ENCODE results near the gene PDHA1.

The PDHA1 gene

DNA sequence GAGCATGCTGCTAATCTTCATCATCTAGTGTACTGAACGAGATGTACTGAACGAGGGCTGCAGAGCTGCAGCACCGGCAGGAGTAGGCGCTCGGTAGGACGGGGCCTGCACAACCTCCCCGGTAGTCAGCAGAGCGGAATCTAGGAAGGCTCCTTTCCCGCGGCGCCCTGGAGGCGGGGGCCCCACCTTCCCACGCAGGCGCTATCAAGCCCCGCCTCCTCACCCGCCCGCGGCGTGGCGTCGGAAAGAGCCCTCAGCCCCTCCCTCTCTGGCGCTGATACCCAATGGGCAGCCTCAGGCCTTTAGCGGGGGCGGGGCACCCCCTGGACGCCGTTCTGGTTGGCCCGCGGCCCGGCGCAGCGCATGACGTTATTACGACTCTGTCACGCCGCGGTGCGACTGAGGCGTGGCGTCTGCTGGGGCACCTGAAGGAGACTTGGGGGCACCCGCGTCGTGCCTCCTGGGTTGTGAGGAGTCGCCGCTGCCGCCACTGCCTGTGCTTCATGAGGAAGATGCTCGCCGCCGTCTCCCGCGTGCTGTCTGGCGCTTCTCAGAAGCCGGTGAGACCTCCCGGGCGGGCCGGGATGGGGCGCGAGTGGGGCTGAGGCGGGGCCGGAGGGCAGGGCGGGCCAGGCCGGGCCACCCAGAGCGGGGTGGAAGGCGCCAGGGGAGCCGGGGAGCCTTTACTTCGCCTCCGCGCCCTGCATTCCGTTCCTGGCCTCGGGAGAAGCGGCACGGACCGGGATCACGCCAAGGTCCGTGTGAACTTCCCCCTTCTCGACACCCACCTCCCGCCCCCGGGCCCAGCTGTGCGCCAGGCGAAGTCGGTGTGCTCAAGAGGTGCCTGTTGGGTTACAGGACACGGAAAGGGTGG is at the start of gene PDHA1:
Gene PDHA1, plus strand, starts transcription at position 393 of the 874 bp plus-strand sequence. Its CDS starts 111 bp downstream, at position 504.
- peak within 1 kb of the TSS; percentile 90 for H3K4me3 ChIP-seq (ENCODE audit: low read length)
- no peak for TF ChIP-seq ZNF274 (IDR thresholded peaks at IDR 0.05; ENCODE audit: low read depth, low read length)

DNA sequence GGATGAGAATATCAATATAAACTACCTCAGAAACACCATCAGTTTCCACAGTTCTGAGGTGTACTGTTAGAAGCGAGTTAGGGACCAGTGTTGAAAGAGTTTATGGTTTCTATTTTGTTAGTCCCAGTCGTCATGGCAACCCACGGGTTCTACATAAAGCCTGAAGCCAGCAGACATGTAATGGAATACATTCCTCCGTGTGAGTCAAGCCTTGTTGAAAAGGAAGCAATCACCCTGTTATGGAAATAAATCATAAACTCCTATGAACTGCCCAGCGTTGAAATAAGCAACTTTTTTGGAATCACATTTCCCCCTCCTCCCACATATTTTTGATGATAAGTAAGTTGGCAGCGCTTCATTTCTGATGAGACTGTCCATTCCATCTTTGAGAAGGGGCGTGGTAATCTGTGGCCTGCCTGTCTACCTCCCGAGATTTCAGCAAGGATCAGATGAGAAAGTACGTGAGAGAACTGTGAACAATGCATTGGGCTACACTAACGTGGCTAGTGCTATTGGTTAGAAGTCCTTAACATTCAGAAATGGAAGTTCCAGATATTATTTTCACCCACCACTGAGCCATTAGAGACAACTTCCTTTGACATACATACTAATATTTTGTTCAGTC is 40.4 kb upstream of the PDHA1 start:
- no peak for TF ChIP-seq ZNF274 (IDR thresholded peaks at IDR 0.05; ENCODE audit: low read depth, low read length)
- no peak overlapping the region for H3K4me3 ChIP-seq (ENCODE audit: low read length)

DNA sequence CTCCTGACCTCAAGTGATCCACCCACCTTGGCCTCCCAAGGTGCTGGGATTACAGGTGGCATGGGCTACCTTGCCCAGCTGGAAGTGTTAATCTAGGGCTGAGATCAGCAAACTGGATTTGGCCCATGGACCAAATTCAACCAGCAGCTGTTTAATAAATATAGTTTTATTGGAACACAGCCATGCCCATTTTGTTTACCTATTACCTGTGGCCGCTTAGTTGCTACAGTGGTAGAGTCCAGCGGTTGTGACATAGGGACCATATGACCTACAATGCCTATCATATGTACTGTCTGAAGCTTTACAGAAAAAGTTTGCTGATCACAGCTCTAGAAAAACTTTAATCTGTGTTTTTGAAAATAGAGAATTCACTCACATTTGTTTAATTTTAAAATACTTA is 17.2 kb upstream of the PDHA1 start:
- H3K4me3 ChIP-seq (ENCODE audit: low read length), result no peak overlapping the region
- no peak for TF ChIP-seq ZNF274 (IDR thresholded peaks at IDR 0.05; ENCODE audit: low read depth, low read length)

DNA sequence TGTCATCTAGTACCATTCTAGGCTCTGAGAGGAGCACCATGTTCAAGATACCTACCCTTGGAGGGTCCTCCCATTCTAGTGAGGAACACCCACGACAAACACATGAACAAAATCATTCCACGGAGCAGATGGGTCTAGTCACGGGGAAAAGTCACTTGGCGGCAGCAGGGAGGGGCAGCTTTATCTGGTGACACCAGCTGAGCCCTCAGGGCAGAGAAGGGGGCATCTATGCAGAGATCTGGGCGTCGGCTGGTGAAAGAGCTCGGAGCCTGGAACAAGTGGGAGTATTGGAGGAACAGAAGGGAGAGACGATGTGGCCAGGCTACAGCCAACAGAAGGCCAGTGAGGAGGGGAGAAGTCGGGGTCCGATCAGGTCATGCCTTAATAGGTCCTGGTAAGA is 11.9 kb upstream of the PDHA1 start:
- H3K4me3 ChIP-seq (ENCODE audit: low read length), result no peak overlapping the region

DNA sequence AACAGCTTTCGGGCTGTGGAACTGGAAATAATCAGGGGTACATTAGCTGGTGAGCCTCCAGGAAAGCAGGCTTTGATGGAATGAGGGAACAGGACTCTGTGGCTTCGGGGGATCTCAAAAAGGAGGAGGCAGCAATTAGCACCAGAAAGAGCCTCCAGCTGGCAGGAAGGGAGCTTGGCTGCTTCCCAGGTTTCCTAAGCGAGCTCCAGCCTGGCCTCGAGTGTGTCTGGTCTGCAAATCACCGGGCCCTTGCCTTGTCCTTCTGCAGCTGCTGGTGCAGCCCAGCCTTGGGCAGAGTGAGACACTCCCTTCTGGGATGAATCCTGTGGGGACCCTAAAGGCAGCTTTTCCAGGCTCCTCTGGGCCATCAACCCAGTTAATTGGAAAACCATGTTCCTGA is 10.7 kb upstream of the PDHA1 start:
- TF ChIP-seq ZNF274 (IDR thresholded peaks at IDR 0.05; ENCODE audit: low read depth, low read length), result no peak
- H3K4me3 ChIP-seq (ENCODE audit: low read length), result no peak overlapping the region

More for the DNA sequence above, 11.9 kb upstream of the PDHA1 start:
- no peak for TF ChIP-seq ZNF274 (IDR thresholded peaks at IDR 0.05; ENCODE audit: low read depth, low read length)

DNA sequence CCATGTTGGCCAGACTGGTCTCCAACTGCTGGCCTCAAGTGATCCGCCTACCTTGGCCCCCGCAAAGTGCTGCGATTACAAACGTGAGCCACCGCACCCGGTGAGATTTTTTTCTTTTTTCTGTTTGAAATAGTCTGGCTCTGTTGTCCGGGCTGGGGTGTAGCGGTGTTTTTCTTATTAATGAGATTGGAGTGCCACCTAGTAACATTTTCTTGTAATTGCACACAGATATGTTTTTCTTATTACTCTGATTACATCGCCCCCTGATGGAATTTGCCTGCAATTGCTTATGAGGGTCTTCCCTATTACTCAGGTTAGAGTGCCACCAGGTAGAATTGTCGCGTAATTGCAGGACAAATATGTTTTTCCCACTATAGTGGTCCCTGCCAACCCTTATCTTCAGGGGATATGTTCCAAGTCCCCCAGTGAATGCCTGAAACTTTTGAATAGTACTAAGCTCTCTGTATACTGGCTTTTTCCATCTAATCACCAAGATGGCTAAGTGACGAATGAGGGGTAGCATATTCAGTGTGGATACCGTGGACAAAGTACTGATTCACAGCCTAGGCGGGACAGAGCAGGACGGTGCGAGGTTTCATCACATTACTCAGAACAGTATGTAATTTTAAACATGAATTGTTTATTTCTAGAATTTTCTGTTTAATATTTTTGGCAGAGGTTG is 8.6 kb upstream of the PDHA1 start:
- H3K4me3 ChIP-seq (ENCODE audit: low read length), result no peak overlapping the region
- TF ChIP-seq ZNF274 (IDR thresholded peaks at IDR 0.05; ENCODE audit: low read depth, low read length), result no peak

DNA sequence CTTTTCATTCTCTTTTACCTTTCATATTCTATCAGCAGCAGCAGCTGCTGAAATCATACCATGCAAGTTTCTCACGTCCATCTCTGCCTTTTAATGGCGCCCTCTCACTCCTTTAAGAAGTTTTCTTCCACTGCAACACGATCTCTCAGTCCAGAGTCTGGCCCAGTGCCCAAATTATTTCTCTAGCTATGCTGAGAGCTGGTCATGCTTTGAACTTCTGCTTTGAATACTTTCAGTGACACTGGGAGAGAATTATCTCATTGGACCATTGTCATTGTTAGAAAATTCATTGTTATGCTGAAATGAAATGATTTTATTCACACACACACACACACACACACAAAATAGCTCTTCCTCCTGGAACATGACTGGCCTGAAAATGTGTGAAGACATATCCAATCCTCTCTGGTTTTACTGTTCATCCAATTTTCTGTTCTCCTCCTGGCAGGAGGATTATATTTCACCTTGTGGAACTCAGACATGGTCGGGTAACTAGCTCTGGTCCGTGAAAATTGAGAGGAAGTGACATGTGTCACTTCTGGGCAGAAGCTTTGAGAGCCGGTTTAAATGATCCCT is 1.3 kb upstream of the PDHA1 start:
- TF ChIP-seq ZNF274 (IDR thresholded peaks at IDR 0.05; ENCODE audit: low read depth, low read length), result no peak
- H3K4me3 ChIP-seq (ENCODE audit: low read length), result no peak overlapping the region

DNA sequence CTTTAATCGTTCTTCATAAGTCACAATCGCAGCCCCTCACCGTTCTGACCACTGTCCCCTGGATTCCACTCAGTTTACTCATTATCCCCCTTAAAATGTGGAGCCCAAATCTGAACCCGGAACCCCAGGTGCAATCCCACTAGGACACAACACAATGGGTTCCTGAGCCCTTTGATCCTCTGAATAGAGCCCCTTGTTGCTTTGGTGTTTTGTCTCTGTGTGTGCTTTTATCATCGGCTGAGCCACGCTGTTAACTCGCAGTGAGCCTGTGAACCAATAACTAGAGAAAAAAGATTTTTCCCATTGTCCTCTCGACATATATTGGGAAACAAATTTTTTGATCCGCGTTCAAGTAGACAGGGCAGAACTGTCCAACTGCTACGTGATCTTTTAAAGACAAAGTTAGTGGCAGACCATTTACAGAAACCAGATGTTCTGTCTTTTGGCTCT is 617 bp upstream of the PDHA1 start:
- TF ChIP-seq ZNF274 (IDR thresholded peaks at IDR 0.05; ENCODE audit: low read depth, low read length), result no peak
- H3K4me3 ChIP-seq (ENCODE audit: low read length), result peak overlapping the region; percentile 56; the same call in 1 of the 2 replicates

DNA sequence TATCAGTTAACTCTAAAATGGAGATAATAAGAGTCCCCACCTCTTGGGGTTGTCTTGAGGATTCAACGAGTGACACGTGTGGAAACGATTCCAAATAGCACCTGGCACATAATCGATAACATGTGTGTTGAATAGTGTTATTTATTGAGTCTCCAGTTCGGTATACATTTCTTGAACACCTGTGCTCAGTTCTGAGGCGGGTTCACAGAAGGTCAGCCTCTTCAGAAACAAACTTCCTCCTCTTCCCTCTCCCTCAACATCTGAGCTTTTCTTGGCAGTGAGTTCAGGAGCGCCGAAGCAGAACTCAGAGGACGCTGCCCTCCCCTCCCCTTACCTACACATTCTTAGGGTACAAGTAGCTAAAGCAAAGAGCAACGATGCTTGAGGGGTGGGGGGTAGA is 934 bp downstream of the PDHA1 start:
- TF ChIP-seq ZNF274 (IDR thresholded peaks at IDR 0.05; ENCODE audit: low read depth, low read length), result no peak
- H3K4me3 ChIP-seq (ENCODE audit: low read length), result peak overlapping the region; percentile 90

DNA sequence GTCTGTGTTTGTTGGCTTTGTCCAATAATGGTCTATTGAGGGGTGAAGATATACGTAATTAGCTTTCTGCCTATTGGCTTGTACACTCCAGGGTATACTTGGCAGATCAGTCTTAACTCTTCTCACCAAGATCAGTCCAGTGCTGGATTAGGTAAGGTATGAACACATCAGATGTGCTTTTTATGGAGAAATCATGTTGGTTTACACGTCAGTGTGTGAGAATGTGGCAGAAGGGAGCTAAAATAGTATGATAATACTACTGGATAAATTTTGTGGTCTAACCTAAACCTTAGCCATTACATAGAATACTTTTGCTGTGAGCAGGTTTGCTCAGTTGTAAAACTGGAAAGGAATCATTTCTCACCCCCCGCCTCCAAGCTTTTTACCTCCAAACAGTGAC is 4.2 kb downstream of the PDHA1 start:
- H3K4me3 ChIP-seq (ENCODE audit: low read length), result no peak overlapping the region
- TF ChIP-seq ZNF274 (IDR thresholded peaks at IDR 0.05; ENCODE audit: low read depth, low read length), result no peak

DNA sequence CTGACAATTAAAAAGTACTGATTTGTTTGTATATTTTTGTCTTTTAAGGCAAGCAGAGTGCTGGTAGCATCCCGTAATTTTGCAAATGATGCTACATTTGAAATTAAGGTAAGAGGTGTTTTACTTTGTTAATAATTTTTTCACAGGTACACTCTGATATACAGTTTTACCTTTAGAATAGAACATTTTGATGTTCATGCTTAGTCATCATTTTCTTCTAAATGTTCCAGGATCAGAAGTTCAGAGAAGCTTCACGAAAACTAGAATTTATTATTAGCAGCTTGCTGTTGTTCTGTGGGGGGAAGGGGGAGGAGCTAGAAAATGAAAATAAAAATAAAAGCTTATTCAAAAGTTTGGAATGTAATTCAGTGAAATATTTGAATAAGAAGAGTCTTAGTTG is 5.5 kb downstream of the PDHA1 start:
- TF ChIP-seq ZNF274 (IDR thresholded peaks at IDR 0.05; ENCODE audit: low read depth, low read length), result no peak
- H3K4me3 ChIP-seq (ENCODE audit: low read length), result no peak overlapping the region

DNA sequence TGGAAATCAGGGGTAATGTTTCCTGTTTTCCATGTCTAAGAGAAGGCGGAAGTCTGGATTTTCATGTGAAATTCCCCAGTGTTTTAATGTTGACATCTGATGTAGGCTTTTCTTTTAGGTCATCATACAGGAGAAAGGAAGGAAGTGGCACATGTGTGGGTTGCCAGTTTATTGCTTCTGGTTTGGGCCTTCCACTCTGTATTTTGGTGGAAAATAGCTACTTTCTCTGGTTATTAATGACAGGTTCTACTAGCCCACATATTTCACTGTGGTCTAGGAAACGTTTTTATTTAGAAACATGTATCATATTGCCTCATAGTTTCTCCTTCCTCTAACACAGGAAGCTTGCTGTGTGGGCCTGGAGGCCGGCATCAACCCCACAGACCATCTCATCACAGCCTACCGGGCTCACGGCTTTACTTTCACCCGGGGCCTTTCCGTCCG is 7.2 kb downstream of the PDHA1 start:
- no peak overlapping the region for H3K4me3 ChIP-seq (ENCODE audit: low read length)
- TF ChIP-seq ZNF274 (IDR thresholded peaks at IDR 0.05; ENCODE audit: low read depth, low read length), result no peak

DNA sequence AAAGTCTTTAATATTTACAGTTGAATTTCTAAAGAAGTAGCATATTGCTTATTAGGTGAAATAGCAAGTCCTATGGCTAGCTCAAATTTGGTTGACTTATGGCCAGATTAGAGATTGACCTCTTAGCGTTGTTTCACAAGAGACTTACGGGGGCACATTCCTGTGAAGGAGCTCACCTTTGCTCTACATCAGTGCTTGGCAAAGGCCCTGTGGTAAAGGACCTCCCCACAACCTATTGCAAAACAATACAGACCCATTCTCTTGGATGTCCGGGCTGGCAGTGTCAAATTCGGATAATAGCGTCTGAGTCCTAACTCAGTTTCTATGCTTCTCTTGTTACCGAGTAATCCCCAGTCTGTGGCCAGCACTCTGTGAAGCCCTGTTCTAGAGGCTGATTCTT is 10.9 kb downstream of the PDHA1 start:
- TF ChIP-seq ZNF274 (IDR thresholded peaks at IDR 0.05; ENCODE audit: low read depth, low read length), result no peak
- H3K4me3 ChIP-seq (ENCODE audit: low read length), result no peak overlapping the region

DNA sequence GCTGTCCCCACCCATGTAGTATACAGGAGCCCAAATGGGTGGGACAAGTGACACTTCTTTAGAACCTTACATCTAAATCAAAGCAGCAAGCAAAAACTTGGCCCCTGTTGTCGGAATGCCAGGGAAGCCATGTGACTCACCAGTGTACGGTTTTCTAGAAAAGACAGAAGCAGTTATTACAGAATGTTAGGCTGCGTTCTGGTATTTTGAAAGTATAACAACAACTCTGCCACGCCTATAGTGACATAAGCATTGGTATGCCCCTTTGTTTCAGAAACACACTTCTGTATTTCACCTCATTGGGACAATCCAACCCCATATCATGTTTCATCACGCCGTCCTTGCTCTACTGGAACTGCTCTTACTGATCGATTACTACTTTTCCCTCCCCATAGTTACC is 14.8 kb downstream of the PDHA1 start:
- H3K4me3 ChIP-seq (ENCODE audit: low read length), result no peak overlapping the region
- no peak for TF ChIP-seq ZNF274 (IDR thresholded peaks at IDR 0.05; ENCODE audit: low read depth, low read length)
